Measurements from ENCODE around the gene IGSF21. TPM values are rescaled to one million over a fixed set of nuclear protein-coding genes. Genes with fewer than 3 reads are reported as not detected.

The IGSF21 gene
- total RNA-seq, 2 donors from 2014 or later: 4.6 to 8.5 TPM

GRCh38 chr1:18411321-18411720 lies 303.7 kb downstream of the IGSF21 start:
- Histone ChIP-seq H3K27me3 (replicated peaks; ENCODE audit: insufficient read depth) (no peaks in the 10 kb centered on the region), H3K9me3 (no peaks in the 10 kb centered on the region), H3K36me3 (no peaks in the 10 kb centered on the region), H3K4me1 (replicated peaks) (no peaks in the 10 kb centered on the region), H3K4me3 (no peak overlapping the region), H3K27ac (no peak overlapping the region)
- intact Hi-C loops (cut with DNase I): no loop called here
- WGBS: 98% methylated on average over 2 of the region's 2 CpGs
- TF ChIP-seq POLR2AphosphoS5 (IDR thresholded peaks at IDR 0.05): no peak
- TF ChIP-seq, protein P1, sequence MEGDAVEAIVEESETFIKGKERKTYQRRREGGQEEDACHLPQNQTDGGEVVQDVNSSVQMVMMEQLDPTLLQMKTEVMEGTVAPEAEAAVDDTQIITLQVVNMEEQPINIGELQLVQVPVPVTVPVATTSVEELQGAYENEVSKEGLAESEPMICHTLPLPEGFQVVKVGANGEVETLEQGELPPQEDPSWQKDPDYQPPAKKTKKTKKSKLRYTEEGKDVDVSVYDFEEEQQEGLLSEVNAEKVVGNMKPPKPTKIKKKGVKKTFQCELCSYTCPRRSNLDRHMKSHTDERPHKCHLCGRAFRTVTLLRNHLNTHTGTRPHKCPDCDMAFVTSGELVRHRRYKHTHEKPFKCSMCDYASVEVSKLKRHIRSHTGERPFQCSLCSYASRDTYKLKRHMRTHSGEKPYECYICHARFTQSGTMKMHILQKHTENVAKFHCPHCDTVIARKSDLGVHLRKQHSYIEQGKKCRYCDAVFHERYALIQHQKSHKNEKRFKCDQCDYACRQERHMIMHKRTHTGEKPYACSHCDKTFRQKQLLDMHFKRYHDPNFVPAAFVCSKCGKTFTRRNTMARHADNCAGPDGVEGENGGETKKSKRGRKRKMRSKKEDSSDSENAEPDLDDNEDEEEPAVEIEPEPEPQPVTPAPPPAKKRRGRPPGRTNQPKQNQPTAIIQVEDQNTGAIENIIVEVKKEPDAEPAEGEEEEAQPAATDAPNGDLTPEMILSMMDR (IDR thresholded peaks at IDR 0.05): no peak
- TF ChIP-seq POLR2A (IDR thresholded peaks at IDR 0.05): no peak
- no peak for DNase-seq (ENCODE audit: low spot score)

DNA sequence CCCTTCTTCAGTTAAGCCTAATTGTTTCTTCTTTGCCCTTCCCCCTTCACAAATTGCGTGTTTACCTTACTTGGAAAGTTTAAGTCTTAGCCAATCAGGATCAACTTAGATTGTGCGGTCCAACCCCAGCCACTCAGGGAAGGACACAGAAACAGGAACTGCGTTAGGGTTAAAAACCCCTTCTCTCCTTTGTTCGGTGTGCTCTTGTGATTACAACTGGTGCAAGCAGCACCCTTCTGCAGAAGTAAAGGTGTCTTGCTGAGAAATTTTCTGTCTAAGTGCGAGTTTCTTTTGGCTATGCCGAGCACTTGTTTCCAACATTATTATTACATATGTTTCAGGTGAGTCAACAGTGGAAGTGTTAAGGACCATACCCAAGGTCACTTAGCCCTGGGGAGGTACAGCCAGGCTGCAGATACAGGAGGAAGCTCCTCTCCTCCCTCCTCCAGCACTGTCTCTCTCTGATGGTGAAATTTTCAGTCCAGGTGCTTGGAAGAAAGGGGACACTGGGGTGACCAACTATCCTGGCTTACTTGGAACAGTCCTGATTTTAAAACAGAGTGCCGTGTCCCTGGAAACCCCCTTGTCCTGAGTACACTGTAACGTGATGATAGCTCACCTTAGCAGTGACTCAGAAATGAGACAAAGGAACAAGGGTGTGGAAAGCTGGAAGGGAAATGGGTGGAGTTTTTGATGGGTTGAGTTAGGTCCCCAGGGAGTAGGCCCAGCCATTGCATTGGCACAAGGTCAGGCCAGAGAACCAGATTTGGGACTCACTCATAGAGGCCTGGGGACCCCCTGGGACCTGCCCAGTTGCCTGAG lies 304.4 kb downstream of the IGSF21 start:
- H3K36me3 ChIP-seq: no peaks in the 10 kb centered on the region
- intact Hi-C loops (cut with DNase I): no loop called here
- H3K27me3 ChIP-seq (replicated peaks; ENCODE audit: insufficient read depth): no peaks in the 10 kb centered on the region
- WGBS: 88% methylated on average over 8 of the region's 8 CpGs
- no peak overlapping the region for H3K4me3 ChIP-seq
- H3K27ac ChIP-seq: no peak overlapping the region
- DNase-seq (ENCODE audit: low spot score): no peak
- H3K9me3 ChIP-seq: no peaks in the 10 kb centered on the region
- no peaks in the 10 kb centered on the region for H3K4me1 ChIP-seq (replicated peaks)
- TF ChIP-seq, protein P1 (IDR thresholded peaks at IDR 0.05): no peak
- TF ChIP-seq POLR2AphosphoS5 (IDR thresholded peaks at IDR 0.05) (no peak), POLR2A (IDR thresholded peaks at IDR 0.05) (no peak)

DNA sequence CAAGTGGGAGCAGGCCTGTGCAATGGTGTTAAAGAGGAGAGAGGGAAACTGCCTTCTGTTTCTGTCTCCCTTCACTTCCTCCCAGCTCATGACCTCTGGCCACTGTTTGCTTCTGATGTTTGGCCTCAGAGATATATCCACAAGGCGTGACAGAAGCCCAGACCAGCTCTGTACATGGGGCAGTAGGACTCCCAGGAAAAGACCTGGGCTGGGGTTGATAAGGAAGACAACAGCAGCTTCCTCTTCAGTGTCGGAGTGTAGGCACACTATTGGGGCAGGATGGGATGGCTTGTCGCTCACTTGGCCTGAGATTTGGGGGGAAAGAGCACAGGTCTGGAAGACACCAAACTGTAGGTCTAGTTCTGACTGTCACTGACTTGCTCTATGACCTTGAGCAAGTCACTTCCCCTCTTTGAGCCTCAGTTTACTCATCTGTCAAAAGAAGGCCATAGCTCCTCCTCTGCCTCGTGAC lies 305.3 kb downstream of the IGSF21 start:
- intact Hi-C loops (cut with DNase I): no loop called here
- TF ChIP-seq POLR2AphosphoS5 (IDR thresholded peaks at IDR 0.05): no peak
- TF ChIP-seq POLR2A (IDR thresholded peaks at IDR 0.05): no peak
- no peak for DNase-seq (ENCODE audit: low spot score)
- no peaks in the 10 kb centered on the region for H3K9me3 ChIP-seq
- H3K27me3 ChIP-seq (replicated peaks; ENCODE audit: insufficient read depth): no peaks in the 10 kb centered on the region
- no peaks in the 10 kb centered on the region for H3K4me1 ChIP-seq (replicated peaks)
- no peak overlapping the region for H3K27ac ChIP-seq
- H3K4me3 ChIP-seq: no peak overlapping the region
- no peaks in the 10 kb centered on the region for H3K36me3 ChIP-seq
- WGBS: 96% methylated on average over 4 of the region's 4 CpGs

GRCh38 chr1:18413541-18414305 lies 306.1 kb downstream of the IGSF21 start:
- H3K27me3 ChIP-seq (replicated peaks; ENCODE audit: insufficient read depth): no peaks in the 10 kb centered on the region
- H3K4me1 ChIP-seq (replicated peaks): no peaks in the 10 kb centered on the region
- no peak overlapping the region for H3K27ac ChIP-seq
- intact Hi-C loops (cut with DNase I): no loop called here
- no peak for TF ChIP-seq POLR2AphosphoS5 (IDR thresholded peaks at IDR 0.05)
- no peaks in the 10 kb centered on the region for H3K9me3 ChIP-seq
- WGBS: 56% methylated on average over 13 of the region's 13 CpGs
- no peaks in the 10 kb centered on the region for H3K36me3 ChIP-seq
- no peak for DNase-seq (ENCODE audit: low spot score)
- H3K4me3 ChIP-seq: no peak overlapping the region

DNA sequence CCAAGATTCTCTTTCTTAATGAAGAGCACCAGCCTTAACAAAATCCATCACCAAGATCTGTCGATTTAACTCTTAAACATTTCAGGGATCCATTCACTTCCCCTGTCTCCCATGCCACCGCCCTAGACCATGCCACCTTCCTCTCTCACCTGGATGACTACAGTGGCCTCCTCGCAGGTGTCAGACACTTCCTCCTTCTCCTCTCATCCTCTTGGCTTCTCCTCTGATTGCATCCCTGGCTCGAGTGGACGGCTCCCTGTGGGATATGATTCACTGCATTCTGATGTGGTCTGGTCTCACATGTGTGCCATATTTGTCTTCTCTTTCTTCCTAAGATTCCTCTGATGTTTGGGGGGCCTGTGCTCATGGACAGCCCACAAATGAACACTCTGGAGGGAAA lies 306.7 kb downstream of the IGSF21 start:
- no peaks in the 10 kb centered on the region for H3K27me3 ChIP-seq (replicated peaks; ENCODE audit: insufficient read depth)
- H3K36me3 ChIP-seq: no peaks in the 10 kb centered on the region
- WGBS: 88% methylated on average over 5 of the region's 5 CpGs
- TF ChIP-seq, protein P1 (IDR thresholded peaks at IDR 0.05): no peak
- no peak for TF ChIP-seq POLR2A (IDR thresholded peaks at IDR 0.05)
- TF ChIP-seq POLR2AphosphoS5 (IDR thresholded peaks at IDR 0.05): no peak
- no peaks in the 10 kb centered on the region for H3K9me3 ChIP-seq
- no peaks in the 10 kb centered on the region for H3K4me1 ChIP-seq (replicated peaks)
- no peak for DNase-seq (ENCODE audit: low spot score)
- no peak overlapping the region for H3K4me3 ChIP-seq
- intact Hi-C loops (cut with DNase I): no loop called here
- H3K27ac ChIP-seq: no peak overlapping the region

All from prostate gland (tissue), 2 donors.